ENCODE measurements around the gene MMAB.

MMAB gene

GRCh38 chr12:109581856-109582255 lies 8.6 kb upstream of the MMAB start:
- no peak for DNase-seq

GRCh38 chr12:109581334-109581691 lies 8.0 kb upstream of the MMAB start:
- no peak for DNase-seq

GRCh38 chr12:109580684-109581333 lies 7.5 kb upstream of the MMAB start:
- DNase-seq, result no peak

GRCh38 chr12:109580272-109580671 lies 7.0 kb upstream of the MMAB start:
- DNase-seq, result no peak

- DNase-seq, result no peak
Measured at GRCh38 chr12:109579639-109580038, 6.3 kb upstream of the MMAB start.

- no peak for DNase-seq
Measured at GRCh38 chr12:109578330-109578927, 5.1 kb upstream of the MMAB start.

- DNase-seq, result no peak
Measured at GRCh38 chr12:109577311-109577710, 4.0 kb upstream of the MMAB start.

GRCh38 chr12:109575683-109576082 lies 2.4 kb upstream of the MMAB start:
- no peak for DNase-seq

- DNase-seq, result no peak
Measured at GRCh38 chr12:109573914-109574244, 575 bp upstream of the MMAB start.

GRCh38 chr12:109572506-109572845 lies 828 bp downstream of the MMAB start:
- DNase-seq, result no peak

GRCh38 chr12:109571773-109572505 lies 1.4 kb downstream of the MMAB start:
- DNase-seq, result no peak

- DNase-seq, result no peak
Measured at GRCh38 chr12:109568486-109568885, 4.8 kb downstream of the MMAB start.

- DNase-seq, result no peak
Measured at GRCh38 chr12:109567967-109568366, 5.3 kb downstream of the MMAB start.

- DNase-seq, result no peak
Measured at GRCh38 chr12:109567296-109567695, 6.0 kb downstream of the MMAB start.

GRCh38 chr12:109566424-109566823 lies 6.9 kb downstream of the MMAB start:
- DNase-seq, result no peak

GRCh38 chr12:109563291-109564284 lies 9.7 kb downstream of the MMAB start:
- DNase-seq, result no peak

GRCh38 chr12:109562871-109563270 lies 10.4 kb downstream of the MMAB start:
- DNase-seq, result no peak

- DNase-seq, result no peak
Measured at GRCh38 chr12:109561711-109562030, 11.6 kb downstream of the MMAB start.

GRCh38 chr12:109560867-109561710 lies 12.2 kb downstream of the MMAB start:
- no peak for DNase-seq

- DNase-seq, result no peak
Measured at GRCh38 chr12:109559601-109560000, 13.7 kb downstream of the MMAB start.

GRCh38 chr12:109559200-109559505 lies 14.2 kb downstream of the MMAB start:
- DNase-seq, result no peak

GRCh38 chr12:109558374-109559199 lies 14.7 kb downstream of the MMAB start:
- no peak for DNase-seq

All from T-helper 9 cell (primary cell).